ENCODE measurements around the gene KIF26A.

Gene KIF26A

DNA sequence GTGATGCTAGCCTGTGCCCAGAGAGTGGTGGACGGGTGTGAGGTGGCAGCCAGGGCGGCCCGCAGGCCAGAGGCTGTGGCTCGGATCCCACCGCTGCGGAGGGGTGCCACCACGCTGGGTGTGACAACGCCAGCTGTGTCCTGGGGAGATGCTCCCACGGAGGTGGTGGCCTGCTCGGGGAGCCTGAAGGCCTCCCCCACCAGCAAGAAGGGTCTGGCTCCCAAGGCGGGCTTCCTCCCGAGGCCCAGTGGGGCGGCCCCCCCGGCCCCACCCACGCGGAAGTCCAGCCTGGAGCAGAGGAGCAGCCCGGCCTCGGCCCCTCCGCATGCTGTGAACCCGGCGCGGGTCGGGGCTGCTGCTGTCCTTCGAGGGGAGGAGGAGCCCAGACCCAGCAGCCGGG is 38.2 kb downstream of the KIF26A start:
- DNase-seq (ENCODE audit: insufficient read length, low spot score), result no peak
- FAIRE-seq, result no peak
- no peak for TF ChIP-seq POLR2A (IDR thresholded peaks at IDR 0.05; ENCODE audit: low read depth, low read length)

DNA sequence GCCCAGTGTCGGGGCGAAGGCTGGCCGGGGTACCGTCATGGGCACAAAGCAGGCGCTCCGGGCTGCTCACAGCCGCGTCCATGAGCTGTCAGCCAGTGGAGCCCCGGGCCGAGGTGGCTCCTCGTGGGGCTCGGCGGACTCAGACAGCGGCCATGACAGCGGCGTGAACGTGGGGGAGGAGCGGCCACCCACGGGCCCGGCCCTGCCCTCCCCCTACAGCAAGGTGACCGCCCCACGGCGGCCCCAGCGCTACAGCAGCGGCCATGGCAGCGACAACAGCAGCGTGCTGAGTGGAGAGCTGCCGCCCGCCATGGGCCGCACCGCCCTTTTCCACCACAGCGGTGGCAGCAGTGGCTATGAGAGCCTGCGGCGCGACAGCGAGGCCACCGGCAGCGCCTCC is 39.0 kb downstream of the KIF26A start:
- DNase-seq (ENCODE audit: insufficient read length, low spot score), result no peak
- TF ChIP-seq POLR2A (IDR thresholded peaks at IDR 0.05; ENCODE audit: low read depth, low read length), result no peak
- FAIRE-seq, result no peak

DNA sequence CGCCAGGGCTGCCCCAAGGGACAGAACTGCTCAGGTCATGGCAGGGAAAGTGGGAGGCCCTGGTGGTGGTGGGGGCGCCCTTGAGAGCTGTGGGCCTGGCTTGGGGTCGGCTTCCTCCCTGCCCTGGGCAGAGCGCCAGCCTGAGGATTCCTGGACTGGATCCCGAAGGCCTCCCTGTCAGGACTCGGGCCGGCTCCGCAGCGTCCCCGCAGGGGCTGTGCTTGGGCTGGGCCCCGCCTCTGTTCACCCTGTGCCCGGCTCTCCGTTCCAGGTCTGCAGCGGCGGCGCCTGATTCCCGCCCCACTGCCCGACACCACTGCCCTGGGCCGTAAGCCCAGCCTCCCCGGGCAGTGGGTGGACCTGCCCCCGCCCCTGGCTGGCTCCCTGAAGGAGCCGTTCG is 39.9 kb downstream of the KIF26A start:
- TF ChIP-seq POLR2A (IDR thresholded peaks at IDR 0.05; ENCODE audit: low read depth, low read length), result no peak
- no peak for DNase-seq (ENCODE audit: insufficient read length, low spot score)
- no peak for FAIRE-seq

DNA sequence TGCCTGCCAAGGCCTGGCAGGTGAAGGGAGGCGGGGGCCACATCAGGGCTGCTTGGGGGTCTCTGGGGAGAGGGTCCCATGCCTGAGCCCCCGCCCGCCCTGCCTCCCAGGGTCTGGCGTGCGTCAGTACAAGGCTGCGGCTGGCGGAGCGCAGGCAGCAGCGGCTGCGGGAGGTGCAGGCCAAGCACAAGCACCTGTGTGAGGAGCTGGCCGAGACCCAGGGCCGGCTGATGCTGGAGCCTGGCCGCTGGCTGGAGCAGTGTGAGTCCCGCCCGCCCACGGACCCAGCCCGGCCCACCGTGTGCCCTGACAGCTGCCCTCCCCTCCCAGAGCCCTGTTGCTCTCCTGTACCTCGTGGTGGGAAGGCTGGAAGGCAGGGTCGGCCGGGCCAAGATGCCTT is 40.7 kb downstream of the KIF26A start:
- TF ChIP-seq POLR2A (IDR thresholded peaks at IDR 0.05; ENCODE audit: low read depth, low read length), result no peak
- DNase-seq (ENCODE audit: insufficient read length, low spot score), result no peak
- no peak for FAIRE-seq

DNA sequence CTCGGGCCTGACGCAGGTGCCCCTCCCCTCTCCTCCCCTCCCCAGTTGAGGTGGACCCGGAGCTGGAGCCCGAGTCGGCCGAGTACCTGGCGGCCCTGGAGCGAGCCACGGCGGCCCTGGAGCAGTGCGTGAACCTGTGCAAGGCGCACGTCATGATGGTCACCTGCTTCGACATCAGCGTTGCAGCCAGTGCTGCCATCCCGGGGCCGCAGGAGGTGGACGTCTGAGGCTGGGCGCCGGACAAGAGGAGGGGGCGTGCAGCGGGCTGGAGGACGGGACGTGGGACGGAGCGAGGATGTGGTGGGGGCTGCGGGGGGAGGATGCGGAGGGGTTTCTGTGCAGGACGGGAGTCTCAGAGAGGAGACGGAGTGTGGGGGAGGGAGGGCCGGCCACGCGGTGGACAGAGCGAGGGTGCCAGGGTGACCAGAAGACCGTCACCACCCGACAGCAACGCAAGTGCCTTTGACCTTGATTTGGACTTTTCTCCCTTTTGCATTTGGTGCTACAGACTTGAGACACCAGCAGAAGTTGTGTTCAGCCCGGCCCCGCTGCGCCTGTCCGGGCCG is 41.3 kb downstream of the KIF26A start:
- no peak for DNase-seq (ENCODE audit: insufficient read length, low spot score)
- no peak for FAIRE-seq
- no peak for TF ChIP-seq POLR2A (IDR thresholded peaks at IDR 0.05; ENCODE audit: low read depth, low read length)

DNA sequence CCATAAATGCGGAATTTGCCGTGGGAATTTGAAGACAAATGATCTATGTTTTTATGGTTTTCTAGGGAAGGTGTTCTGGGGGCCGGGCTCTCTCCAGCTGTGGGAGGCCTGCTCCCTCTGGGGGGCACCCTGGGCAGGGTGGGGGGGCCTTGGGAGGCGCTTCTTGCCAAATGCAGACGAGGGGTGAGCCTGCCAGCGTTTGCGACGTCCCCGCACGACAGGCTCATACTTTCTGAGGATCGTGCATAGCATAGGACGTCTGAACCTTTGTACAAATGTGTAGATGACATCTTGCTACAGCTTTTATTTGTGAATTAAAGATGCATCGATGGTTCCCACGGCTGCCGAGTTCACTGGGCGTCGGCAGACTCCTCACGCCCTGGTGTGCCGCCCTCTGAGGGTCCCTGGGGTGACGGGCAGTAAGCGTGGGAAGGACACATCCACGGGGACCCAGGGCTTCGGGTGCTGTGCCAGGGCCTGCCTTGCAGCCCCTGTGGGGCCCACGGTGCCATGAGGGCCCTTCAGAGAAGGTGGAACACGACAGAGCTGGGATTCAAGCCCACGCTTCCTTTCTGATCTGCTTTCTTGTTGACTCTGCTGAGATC is 42.3 kb downstream of the KIF26A start:
- no peak for DNase-seq (ENCODE audit: insufficient read length, low spot score)
- FAIRE-seq, result no peak
- no peak for TF ChIP-seq POLR2A (IDR thresholded peaks at IDR 0.05; ENCODE audit: low read depth, low read length)

DNA sequence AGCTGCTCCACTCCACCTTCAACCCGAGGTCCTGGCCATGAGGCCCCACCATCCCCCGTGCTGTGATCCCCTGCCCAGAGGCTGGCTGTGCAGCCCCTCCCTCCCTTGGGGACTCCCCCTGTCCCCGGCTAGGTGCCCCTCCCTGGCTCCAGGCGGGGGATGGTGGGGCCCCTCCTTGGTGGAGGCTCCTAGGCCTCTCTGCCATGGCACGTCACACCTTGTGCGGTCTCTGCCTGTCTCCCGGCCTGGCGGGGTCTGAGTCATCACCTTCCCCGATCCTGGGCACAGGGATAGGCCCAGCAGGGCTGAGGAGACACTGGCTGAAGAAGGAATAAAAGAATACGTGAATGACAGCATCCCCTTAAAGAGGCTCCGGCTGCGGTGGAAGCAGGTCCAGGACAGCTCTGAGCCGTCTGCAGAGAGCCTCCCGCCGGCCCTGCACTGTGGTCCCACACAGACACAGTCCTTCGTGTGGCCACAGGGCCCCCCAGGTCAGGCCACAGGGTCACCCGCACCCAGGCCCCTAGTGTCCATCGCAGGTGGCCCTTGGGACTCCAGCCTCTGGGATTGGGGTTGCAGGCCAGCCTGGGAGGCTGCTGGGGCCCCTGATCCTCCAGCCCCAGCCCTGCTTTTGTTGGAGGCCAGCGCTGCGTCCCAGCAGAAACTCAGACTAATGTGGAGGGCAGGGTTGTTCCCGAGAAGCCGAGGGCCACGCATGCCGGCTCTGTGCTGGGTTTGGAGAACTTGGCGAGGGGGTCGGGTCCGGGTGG is 43.6 kb downstream of the KIF26A start:
- FAIRE-seq, result peak; percentile 6
- no peak for TF ChIP-seq POLR2A (IDR thresholded peaks at IDR 0.05; ENCODE audit: low read depth, low read length)
- peak; percentile 93 for DNase-seq (ENCODE audit: insufficient read length, low spot score)

DNA sequence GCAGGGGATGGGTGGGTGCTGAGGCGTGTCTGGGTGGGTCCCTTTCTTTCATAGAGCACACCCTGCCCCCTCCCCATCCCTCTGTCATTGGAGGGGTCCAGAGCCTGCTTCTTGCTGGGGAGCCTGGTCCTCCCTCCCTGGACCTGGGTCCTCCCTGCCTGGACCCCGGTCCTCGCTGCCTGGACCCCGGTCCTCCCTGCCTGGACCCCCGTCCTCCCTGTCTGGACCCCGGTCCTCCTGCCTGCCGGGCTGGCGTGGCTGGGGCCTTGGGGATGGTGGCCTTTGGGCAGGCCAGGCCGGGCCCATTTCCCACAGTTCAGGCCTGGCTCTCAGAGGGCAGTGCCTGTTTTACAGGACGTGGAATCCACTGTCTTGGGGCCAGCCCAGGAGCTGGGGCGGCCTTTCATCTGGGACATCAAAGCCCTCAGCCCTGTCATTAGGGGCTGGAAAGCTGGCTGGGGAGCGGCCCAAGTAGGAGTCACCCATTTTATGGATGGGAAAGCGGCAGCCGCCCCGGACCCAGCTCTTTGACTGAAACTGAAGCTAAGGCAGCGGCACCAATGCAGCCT is 44.6 kb downstream of the KIF26A start:
- FAIRE-seq, result no peak
- TF ChIP-seq POLR2A (IDR thresholded peaks at IDR 0.05; ENCODE audit: low read depth, low read length), result no peak
- DNase-seq (ENCODE audit: insufficient read length, low spot score), result no peak

DNA sequence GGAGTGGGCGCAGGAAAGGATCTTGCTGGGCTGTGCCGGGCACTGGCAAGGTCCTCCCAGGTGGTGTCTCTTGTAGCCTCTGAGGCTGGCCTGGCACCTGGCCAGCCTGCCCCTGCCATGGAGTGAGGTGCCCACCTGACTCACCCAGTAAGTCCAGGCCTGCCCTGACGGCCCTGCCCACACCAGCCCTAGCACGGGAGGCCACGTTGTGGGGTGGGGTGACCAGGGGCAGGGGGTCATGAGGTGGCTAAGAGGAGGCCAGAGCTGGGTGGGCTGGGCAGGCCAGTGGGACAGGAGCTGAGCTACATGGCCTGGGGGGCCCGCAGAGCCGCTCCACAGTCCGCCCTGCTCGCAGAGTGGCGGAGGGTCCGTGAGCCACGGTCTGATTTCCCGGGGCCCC is 45.4 kb downstream of the KIF26A start:
- no peak for FAIRE-seq
- DNase-seq (ENCODE audit: insufficient read length, low spot score), result no peak
- TF ChIP-seq POLR2A (IDR thresholded peaks at IDR 0.05; ENCODE audit: low read depth, low read length), result no peak

DNA sequence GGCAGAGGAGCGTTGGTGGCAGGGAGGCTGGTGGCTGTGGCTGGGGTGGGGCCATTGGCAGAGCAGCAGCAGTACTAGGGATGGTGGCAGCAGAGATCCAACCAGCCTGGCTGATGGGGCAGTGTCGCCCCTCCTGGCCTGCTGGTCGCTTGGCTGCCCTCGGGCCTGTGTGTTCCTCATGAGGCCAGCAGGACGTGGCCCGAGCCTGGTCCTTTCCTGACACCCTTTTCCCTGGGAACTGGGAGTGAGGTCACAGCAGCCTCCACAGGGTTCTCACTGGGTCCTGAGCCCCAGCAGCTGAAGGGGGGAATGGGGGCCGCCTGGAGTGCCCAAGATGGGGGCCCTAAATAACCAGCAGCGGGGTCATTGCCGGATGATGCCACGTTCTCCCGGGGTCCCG is 46.1 kb downstream of the KIF26A start:
- TF ChIP-seq POLR2A (IDR thresholded peaks at IDR 0.05; ENCODE audit: low read depth, low read length), result no peak
- DNase-seq (ENCODE audit: insufficient read length, low spot score) (no peak), FAIRE-seq (no peak)

DNA sequence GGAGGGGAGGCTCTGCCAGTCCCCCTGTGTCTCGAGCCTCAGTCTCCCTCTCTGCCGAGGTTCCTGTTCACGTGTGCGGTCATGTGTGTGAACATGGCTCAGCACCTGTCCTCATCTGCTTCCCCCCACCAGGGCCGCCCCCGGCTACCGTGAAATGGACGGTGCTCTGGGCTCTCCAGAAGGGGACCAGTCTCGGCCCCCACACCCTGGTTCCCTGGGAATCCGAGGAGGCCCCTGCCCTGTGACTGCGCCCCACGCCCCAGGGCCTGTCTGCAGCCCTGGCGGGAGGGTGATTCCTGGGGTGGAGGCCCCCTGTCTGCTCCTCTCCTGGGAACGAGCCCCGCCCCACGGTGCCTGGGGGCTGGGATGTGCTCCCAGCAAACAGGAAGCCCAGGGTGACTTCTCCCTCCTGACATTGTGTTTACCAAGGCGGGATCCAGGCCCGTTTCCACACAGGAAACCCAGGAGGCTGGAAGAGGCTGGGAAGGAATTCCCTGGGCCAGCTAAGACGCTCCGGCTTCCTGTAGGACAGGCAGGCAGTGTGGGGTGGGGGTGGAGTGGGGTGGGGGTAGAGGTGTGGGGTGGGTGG is 46.6 kb downstream of the KIF26A start:
- TF ChIP-seq POLR2A (IDR thresholded peaks at IDR 0.05; ENCODE audit: low read depth, low read length), result no peak
- FAIRE-seq (no peak), DNase-seq (ENCODE audit: insufficient read length, low spot score) (peak; percentile 56)

DNA sequence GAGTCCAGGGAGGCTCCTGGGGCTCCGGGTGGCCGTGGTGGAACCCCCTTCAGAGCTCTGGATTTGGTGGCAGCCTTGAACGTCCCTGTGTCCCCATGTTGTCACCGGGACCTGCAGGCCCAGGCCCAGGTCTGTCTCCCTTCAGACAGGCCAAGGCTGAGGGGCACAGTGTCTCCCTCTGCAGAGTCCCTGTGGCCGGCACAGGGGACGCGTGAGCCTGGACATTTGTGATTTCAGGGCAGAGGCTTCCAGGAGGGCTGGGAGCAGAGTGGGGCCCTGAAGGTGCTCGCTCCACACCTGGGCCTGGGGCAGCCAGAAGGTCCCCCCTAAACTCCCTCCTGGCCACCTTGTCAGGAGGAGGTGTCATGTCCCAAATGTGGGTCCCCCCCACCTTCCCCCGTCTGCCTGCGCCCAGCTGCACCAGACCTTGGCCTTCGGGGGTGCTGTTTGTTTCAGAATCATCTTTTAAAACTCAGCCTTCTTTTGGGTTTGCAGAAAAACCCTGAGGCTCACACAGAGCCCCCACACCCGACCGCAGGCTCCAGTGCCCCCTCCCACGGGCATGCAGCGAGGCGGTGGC is 47.6 kb downstream of the KIF26A start:
- no peak for TF ChIP-seq POLR2A (IDR thresholded peaks at IDR 0.05; ENCODE audit: low read depth, low read length)
- FAIRE-seq, result no peak
- DNase-seq (ENCODE audit: insufficient read length, low spot score), result no peak

DNA sequence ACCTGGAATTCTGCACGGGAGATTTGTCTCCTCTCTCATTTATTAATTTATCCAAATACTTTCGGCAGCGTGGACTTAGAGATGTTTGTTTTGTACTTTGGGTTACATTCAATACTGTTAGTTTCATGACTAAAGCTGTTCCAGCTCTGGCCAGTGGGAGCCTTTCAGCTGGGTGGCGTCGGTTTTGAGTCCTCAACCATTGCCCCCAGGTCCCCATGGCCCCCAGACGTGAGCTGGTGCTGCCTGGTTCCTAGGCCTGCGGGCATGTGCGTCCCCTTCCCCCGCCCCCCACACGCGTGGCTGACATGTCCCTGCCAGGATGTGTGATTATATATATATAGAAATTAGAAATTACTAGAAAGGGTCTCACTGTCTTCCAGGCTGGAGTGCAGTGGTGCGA is 48.2 kb downstream of the KIF26A start:
- FAIRE-seq (no peak), DNase-seq (ENCODE audit: insufficient read length, low spot score) (no peak)
- TF ChIP-seq POLR2A (IDR thresholded peaks at IDR 0.05; ENCODE audit: low read depth, low read length), result no peak

Data from H54 (cell line).